HCT116 (cell line): ENCODE measurements around the gene GAL3ST2. TPM values are rescaled to one million over a fixed set of nuclear protein-coding genes. Genes with fewer than 3 reads are reported as not detected.

Experiments
- ATAC-seq: fragments of 200-7000 bp; cut with Tn5 transposase; 2 replicates; pipeline ENCODE4 v1.9.1; 2020; ENCODE audit warnings: mild to moderate bottlenecking, moderate library complexity
- BruUV-seq: library from RNA; stranded (reverse); fragments of 400-500 nt; replicated peaks from 2 replicates; lab custom pipeline; 2021; lab: Mats Ljungman, UMichigan
- CTCF ChIA-PET: fragments of 300-600 bp; sonication (Branson Sonifier 250); formaldehyde crosslinking; loops from one replicate; lab custom pipeline; 2021; ENCODE audit warnings: antibody characterized with exemption; lab: Charles Lee
- POLR2A ChIA-PET: fragments of 300-600, 350-600 bp; sonication (Branson Sonifier 250); formaldehyde crosslinking; loops from one replicate; lab custom pipeline; 2021; ENCODE audit warnings: antibody characterized with exemption; lab: Charles Lee
- RAD21 ChIA-PET, 2 experiments: fragments of 300-600 bp; sonication (Branson Sonifier 250); formaldehyde crosslinking; loops; one replicate each; lab custom pipeline; 2023; ENCODE audit warnings: low total read pairs in 2 of 2; ENCODE audit not compliant: uncharacterized antibody in 2 of 2, unreplicated experiment in 2 of 2, low non-redundant PET in 1 of 2; lab: Charles Lee
- DNase-seq: peaks from one replicate; pipeline ENCODE4 v3.0.0-alpha.2; 2010; ENCODE audit warnings: low read depth, low spot score
- H2AFZ ChIP-seq: fragments of 200-600 bp; shearing (Covaris generic), sonication (generic); 2 replicates; pipeline ENCODE4 v1.6.1; 2017; ENCODE audit warnings: low read depth, mixed run types, mixed read lengths, antibody characterized with exemption, low read length; ENCODE audit not compliant: poor library complexity, severe bottlenecking
- H3K27ac ChIP-seq: 2 replicates; pipeline ENCODE4 v1.5.1; 2012; ENCODE audit warnings: low read depth, low read length
- H3K27me3 ChIP-seq: fragments of 200-600 bp; sonication (generic); 2 replicates; pipeline ENCODE4 v1.6.1; 2016; ENCODE audit warnings: mixed run types, low read length, mixed read lengths; ENCODE audit not compliant: insufficient read depth
- H3K36me3 ChIP-seq, 2 experiments: fragments of 200-500 bp in 1 of 2; fragments of 200-600 bp in 1 of 2; sonication (Bioruptor generic) in 1 of 2; sonication (generic) in 1 of 2; 2 replicates each; pipeline versions ENCODE4 v1.5.1 to v1.6.1; 2014 to 2016; ENCODE audit warnings: low read length in 2 of 2, inconsistent platforms in 1 of 2, mixed read lengths in 1 of 2, mixed run types in 1 of 2; ENCODE audit not compliant: insufficient read depth in 2 of 2, control insufficient read depth in 1 of 2
- H3K4me1 ChIP-seq, 2 experiments: fragments of 200-600 bp in 1 of 2; sonication (generic) in 1 of 2; 2 replicates each; pipeline versions ENCODE4 v1.5.1 to v1.6.1; 2012 to 2017; ENCODE audit warnings: low read length in 2 of 2, inconsistent platforms in 1 of 2, mild to moderate bottlenecking in 1 of 2, mixed read lengths in 1 of 2, mixed run types in 1 of 2, moderate library complexity in 1 of 2; ENCODE audit not compliant: insufficient read depth in 2 of 2, control insufficient read depth in 1 of 2
- H3K4me2 ChIP-seq: fragments of 200-600 bp; sonication (generic); 2 replicates; pipeline ENCODE4 v1.6.1; 2017; ENCODE audit warnings: mixed run types, low read length, mixed read lengths
- H3K4me3 ChIP-seq, 2 experiments: fragments of 200-600 bp in 1 of 2; sonication (generic) in 1 of 2; replicated peaks in 1 of 2; 2 replicates each; pipeline ENCODE4 v1.5.1; 2011 to 2016; ENCODE audit warnings: low read length in 2 of 2, control low read depth in 1 of 2, low read depth in 1 of 2, mild to moderate bottlenecking in 1 of 2, mixed read lengths in 1 of 2, mixed run types in 1 of 2
- H3K79me2 ChIP-seq: fragments of 200-600 bp; sonication (generic); 2 replicates; pipeline ENCODE4 v1.6.1; 2017; ENCODE audit warnings: mild to moderate bottlenecking, mixed run types, low read length, moderate library complexity, mixed read lengths; ENCODE audit not compliant: insufficient read depth
- H3K9ac ChIP-seq: fragments of 200-600 bp; sonication (generic); 2 replicates; pipeline ENCODE4 v1.6.1; 2016; ENCODE audit warnings: low read length, mixed read lengths
- H3K9me2 ChIP-seq: fragments of 200-600 bp; sonication (generic), shearing (Covaris generic); 2 replicates; pipeline ENCODE4 v1.6.1; 2017; ENCODE audit warnings: mixed run types, mild to moderate bottlenecking, moderate library complexity; ENCODE audit not compliant: insufficient read depth
- H3K9me3 ChIP-seq, 2 experiments: fragments of 200-500 bp in 1 of 2; fragments of 200-600 bp in 1 of 2; sonication (Bioruptor generic) in 1 of 2; sonication (generic) in 1 of 2; 2 replicates each; pipeline ENCODE4 v1.6.1; 2014 to 2017; ENCODE audit warnings: low read length in 2 of 2, mixed read lengths in 2 of 2, inconsistent platforms in 1 of 2, low read depth in 1 of 2, mild to moderate bottlenecking in 1 of 2, mixed run types in 1 of 2, moderate library complexity in 1 of 2; ENCODE audit not compliant: control insufficient read depth in 1 of 2, insufficient read depth in 1 of 2
- H4K20me1 ChIP-seq: fragments of 200-600 bp; sonication (generic), shearing (Covaris generic); 2 replicates; pipeline ENCODE4 v1.6.1; 2017; ENCODE audit warnings: mixed run types, mild to moderate bottlenecking, moderate library complexity; ENCODE audit not compliant: insufficient read depth
- CEBPB ChIP-seq: IDR thresholded peaks from 2 replicates; pipeline ENCODE4 v1.6.1; 2012; ENCODE audit warnings: low read depth
- EZH2phosphoT487 ChIP-seq: fragments of 200-600 bp; IDR thresholded peaks from 2 replicates; pipeline ENCODE4 v1.6.1; 2018; ENCODE audit warnings: antibody characterized with exemption, borderline replicate concordance
- FOSL1 ChIP-seq: IDR thresholded peaks from 2 replicates; pipeline ENCODE4 v1.6.1; 2012; ENCODE audit warnings: low read depth
- JUND ChIP-seq: IDR thresholded peaks from 2 replicates; pipeline ENCODE4 v1.6.1; 2012
- POLR2A ChIP-seq: IDR thresholded peaks from 2 replicates; pipeline ENCODE4 v1.7.0; 2011; ENCODE audit warnings: borderline replicate concordance; ENCODE audit not compliant: insufficient read depth, insufficient read length; ENCODE audit errors: extremely low read depth
- RAD21 ChIP-seq: IDR thresholded peaks from 2 replicates; pipeline ENCODE4 v1.6.1; 2012; ENCODE audit warnings: low read depth, mild to moderate bottlenecking
- SIN3A ChIP-seq: IDR thresholded peaks from 2 replicates; pipeline ENCODE4 v1.6.1; 2012; ENCODE audit warnings: low read depth
- TCF7L2 ChIP-seq: IDR thresholded peaks from 2 replicates; pipeline ENCODE4 v1.7.0; 2011; ENCODE audit warnings: borderline replicate concordance, inconsistent platforms; ENCODE audit not compliant: insufficient read depth, insufficient read length; ENCODE audit errors: extremely low read depth
- ZFX ChIP-seq: fragments of 450-650 bp; IDR thresholded peaks from 2 replicates; pipeline ENCODE4 v1.6.1; 2017
- intact Hi-C: fragments of 100-400 bp; cut with micrococcal nuclease; formaldehyde crosslinking; loops from 2 replicates; pipeline ENCODE4 v1.10.0; 2022
- total RNA-seq: library from RNA; stranded (reverse); gene quantifications from one replicate; pipeline ENCODE4 v1.2.1, GENCODE V29; 2021; ENCODE audit not compliant: unreplicated experiment
- TF ChIP-seq, protein P1 (sequence below): IDR thresholded peaks from 2 replicates; pipeline ENCODE4 v1.6.1; 2012; ENCODE audit warnings: low read depth
- TF ChIP-seq, protein P2 (sequence below): IDR thresholded peaks from 2 replicates; pipeline ENCODE4 v1.6.1; 2012
- TF ChIP-seq, protein P3 (sequence below), 3 experiments: fragments of 200-600 bp in 1 of 3; sonication (generic) in 1 of 3; IDR thresholded peaks in 2 of 3; conservative IDR thresholded peaks in 1 of 3; 2 replicates each; pipeline ENCODE4 v1.5.1; 2012 to 2017; ENCODE audit warnings: low read depth in 2 of 3, low read length in 2 of 3, antibody characterized with exemption in 1 of 3, borderline replicate concordance in 1 of 3, control low read depth in 1 of 3, mild to moderate bottlenecking in 1 of 3, mixed read lengths in 1 of 3, mixed run types in 1 of 3, moderate library complexity in 1 of 3; ENCODE audit not compliant: insufficient read depth in 1 of 3

Gene GAL3ST2
- total RNA-seq, 1 experiment from 2014 or later: 0.44 TPM

DNA sequence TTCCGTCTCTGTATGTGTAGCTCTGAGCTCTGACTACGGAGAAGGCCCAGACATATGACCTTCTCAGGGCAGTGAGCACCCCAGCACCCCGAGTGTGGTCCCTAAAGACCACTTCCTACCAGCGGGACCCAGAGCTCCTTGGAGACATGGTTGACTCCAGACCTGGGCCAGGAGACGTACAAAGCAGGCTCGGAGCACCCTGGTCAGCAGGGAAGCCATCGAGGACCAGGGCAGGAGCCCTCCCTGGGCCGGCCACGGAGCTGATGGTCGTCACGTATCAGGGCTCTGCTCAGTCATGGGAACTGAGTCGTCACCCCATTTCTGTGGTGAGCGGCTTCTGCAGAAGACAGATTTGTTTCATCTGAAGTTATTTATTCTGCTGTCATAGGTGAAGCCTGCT lies 19.6 kb downstream of the GAL3ST2 start:
- Histone ChIP-seq H3K4me1 (peaks cover 7 to 11% of the 10 kb centered on the region in 2 experiments), H3K9me2 (no peaks in the 10 kb centered on the region), H3K4me3 (no peak overlapping the region), H3K4me2 (no peak overlapping the region), H2AFZ (no peak overlapping the region), H3K9me3 (no peaks in the 10 kb centered on the region), H3K27me3 (no peaks in the 10 kb centered on the region), H3K79me2 (no peaks in the 10 kb centered on the region), H3K9ac (no peak overlapping the region), H4K20me1 (no peaks in the 10 kb centered on the region), H3K27ac (no peak overlapping the region), H3K36me3 (no peaks in the 10 kb centered on the region)
- DNase-seq (no peak), ATAC-seq (no peak)
- intact Hi-C loops: no loop called here
- ChIA-PET RAD21 (no interaction called here), POLR2A (no interaction called here), CTCF (no interaction called here)
- no TSS peak for BruUV-seq
- TF ChIP-seq POLR2A (no peak), CEBPB (no peak), RAD21 (no peak), TCF7L2 (no peak), ZFX (no peak), SIN3A (no peak), EZH2phosphoT487 (no peak), FOSL1 (no peak), JUND (no peak)
- TF ChIP-seq, protein P1, sequence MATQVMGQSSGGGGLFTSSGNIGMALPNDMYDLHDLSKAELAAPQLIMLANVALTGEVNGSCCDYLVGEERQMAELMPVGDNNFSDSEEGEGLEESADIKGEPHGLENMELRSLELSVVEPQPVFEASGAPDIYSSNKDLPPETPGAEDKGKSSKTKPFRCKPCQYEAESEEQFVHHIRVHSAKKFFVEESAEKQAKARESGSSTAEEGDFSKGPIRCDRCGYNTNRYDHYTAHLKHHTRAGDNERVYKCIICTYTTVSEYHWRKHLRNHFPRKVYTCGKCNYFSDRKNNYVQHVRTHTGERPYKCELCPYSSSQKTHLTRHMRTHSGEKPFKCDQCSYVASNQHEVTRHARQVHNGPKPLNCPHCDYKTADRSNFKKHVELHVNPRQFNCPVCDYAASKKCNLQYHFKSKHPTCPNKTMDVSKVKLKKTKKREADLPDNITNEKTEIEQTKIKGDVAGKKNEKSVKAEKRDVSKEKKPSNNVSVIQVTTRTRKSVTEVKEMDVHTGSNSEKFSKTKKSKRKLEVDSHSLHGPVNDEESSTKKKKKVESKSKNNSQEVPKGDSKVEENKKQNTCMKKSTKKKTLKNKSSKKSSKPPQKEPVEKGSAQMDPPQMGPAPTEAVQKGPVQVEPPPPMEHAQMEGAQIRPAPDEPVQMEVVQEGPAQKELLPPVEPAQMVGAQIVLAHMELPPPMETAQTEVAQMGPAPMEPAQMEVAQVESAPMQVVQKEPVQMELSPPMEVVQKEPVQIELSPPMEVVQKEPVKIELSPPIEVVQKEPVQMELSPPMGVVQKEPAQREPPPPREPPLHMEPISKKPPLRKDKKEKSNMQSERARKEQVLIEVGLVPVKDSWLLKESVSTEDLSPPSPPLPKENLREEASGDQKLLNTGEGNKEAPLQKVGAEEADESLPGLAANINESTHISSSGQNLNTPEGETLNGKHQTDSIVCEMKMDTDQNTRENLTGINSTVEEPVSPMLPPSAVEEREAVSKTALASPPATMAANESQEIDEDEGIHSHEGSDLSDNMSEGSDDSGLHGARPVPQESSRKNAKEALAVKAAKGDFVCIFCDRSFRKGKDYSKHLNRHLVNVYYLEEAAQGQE: no peak
- TF ChIP-seq, protein P2, sequence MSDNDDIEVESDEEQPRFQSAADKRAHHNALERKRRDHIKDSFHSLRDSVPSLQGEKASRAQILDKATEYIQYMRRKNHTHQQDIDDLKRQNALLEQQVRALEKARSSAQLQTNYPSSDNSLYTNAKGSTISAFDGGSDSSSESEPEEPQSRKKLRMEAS: no peak
- TF ChIP-seq, protein P3, sequence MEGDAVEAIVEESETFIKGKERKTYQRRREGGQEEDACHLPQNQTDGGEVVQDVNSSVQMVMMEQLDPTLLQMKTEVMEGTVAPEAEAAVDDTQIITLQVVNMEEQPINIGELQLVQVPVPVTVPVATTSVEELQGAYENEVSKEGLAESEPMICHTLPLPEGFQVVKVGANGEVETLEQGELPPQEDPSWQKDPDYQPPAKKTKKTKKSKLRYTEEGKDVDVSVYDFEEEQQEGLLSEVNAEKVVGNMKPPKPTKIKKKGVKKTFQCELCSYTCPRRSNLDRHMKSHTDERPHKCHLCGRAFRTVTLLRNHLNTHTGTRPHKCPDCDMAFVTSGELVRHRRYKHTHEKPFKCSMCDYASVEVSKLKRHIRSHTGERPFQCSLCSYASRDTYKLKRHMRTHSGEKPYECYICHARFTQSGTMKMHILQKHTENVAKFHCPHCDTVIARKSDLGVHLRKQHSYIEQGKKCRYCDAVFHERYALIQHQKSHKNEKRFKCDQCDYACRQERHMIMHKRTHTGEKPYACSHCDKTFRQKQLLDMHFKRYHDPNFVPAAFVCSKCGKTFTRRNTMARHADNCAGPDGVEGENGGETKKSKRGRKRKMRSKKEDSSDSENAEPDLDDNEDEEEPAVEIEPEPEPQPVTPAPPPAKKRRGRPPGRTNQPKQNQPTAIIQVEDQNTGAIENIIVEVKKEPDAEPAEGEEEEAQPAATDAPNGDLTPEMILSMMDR (IDR thresholded peaks at IDR 0.05 in 2 of 3, conservative IDR thresholded peaks at IDR 0.05 in 1 of 3; ENCODE audit: borderline replicate concordance in 1 of 3, insufficient read depth in 1 of 3, low read depth in 2 of 3, low read length in 2 of 3): no peak
